Osteocyte (in vitro differentiated cells): ENCODE measurements around the gene ZSCAN23. TPM values are rescaled to one million over a fixed set of nuclear protein-coding genes. Genes with fewer than 3 reads are reported as not detected.
A peak's percentile ranks its signal among the peaks of the same experiment; 100 is the strongest.

Experiments used
- DNase-seq: peaks from one replicate; pipeline ENCODE4 v3.0.0; 2021; ENCODE audit warnings: mixed read lengths; ENCODE audit not compliant: unreplicated experiment; ENCODE audit errors: extremely low spot score
- H3K27ac Mint-ChIP-seq: one replicate; pipeline ENCODE4 v1.8.0; 2021; ENCODE audit warnings: mild to moderate bottlenecking, mixed read lengths; ENCODE audit not compliant: unreplicated experiment
- H3K27me3 Mint-ChIP-seq: one replicate; pipeline ENCODE4 v1.8.0; 2021; ENCODE audit warnings: mixed read lengths; ENCODE audit not compliant: unreplicated experiment
- H3K36me3 Mint-ChIP-seq: one replicate; pipeline ENCODE4 v1.8.0; 2021; ENCODE audit warnings: mixed read lengths; ENCODE audit not compliant: unreplicated experiment
- H3K4me1 Mint-ChIP-seq: one replicate; pipeline ENCODE4 v1.8.0; 2021; ENCODE audit warnings: mixed read lengths; ENCODE audit not compliant: unreplicated experiment
- H3K4me3 Mint-ChIP-seq: one replicate; pipeline ENCODE4 v1.8.0; 2021; ENCODE audit warnings: mild to moderate bottlenecking, moderate library complexity, mixed read lengths; ENCODE audit not compliant: unreplicated experiment
- H3K9me3 Mint-ChIP-seq: one replicate; pipeline ENCODE4 v1.8.0; 2021; ENCODE audit warnings: mixed read lengths; ENCODE audit not compliant: unreplicated experiment
- CTCF ChIP-seq: fragments of 200-600 bp; sonication (generic); IDR thresholded peaks from 2 replicates; pipeline ENCODE4 v1.5.0; 2021; ENCODE audit warnings: antibody characterized with exemption, mild to moderate bottlenecking, moderate library complexity
- total RNA-seq: library from RNA; stranded (reverse); gene quantifications from 2 replicates; pipeline ENCODE4 v1.2.1, GENCODE V29; 2021

ZSCAN23 gene
- total RNA-seq, 1 donor from 2014 or later = 5.4 TPM

GRCh38 chr6:28488916-28489365 is 45.6 kb upstream of the ZSCAN23 start:
- Mint-ChIP-seq H3K27me3 (peaks cover 45% of the 10 kb centered on the region), H3K27ac (no peak overlapping the region), H3K9me3 (no peaks in the 10 kb centered on the region), H3K4me1 (peaks cover 16% of the 10 kb centered on the region), H3K36me3 (no peaks in the 10 kb centered on the region), H3K4me3 (peak overlapping the region; percentile 77)
- no peak for DNase-seq
- TF ChIP-seq CTCF = no peak

- no peak overlapping the region for H3K27ac Mint-ChIP-seq
- H3K4me3 Mint-ChIP-seq = no peak overlapping the region
- H3K4me1 Mint-ChIP-seq = peaks cover 16% of the 10 kb centered on the region
- H3K27me3 Mint-ChIP-seq = peaks cover 36% of the 10 kb centered on the region
- DNase-seq = no peak
- no peaks in the 10 kb centered on the region for H3K36me3 Mint-ChIP-seq
- no peak for TF ChIP-seq CTCF
- no peaks in the 10 kb centered on the region for H3K9me3 Mint-ChIP-seq
Measured at GRCh38 chr6:28486988-28487742, 43.9 kb upstream of the ZSCAN23 start.

GRCh38 chr6:28486533-28486932 is 43.2 kb upstream of the ZSCAN23 start:
- no peak overlapping the region for H3K4me3 Mint-ChIP-seq
- no peak for TF ChIP-seq CTCF
- peaks cover 34% of the 10 kb centered on the region for H3K27me3 Mint-ChIP-seq
- no peak overlapping the region for H3K27ac Mint-ChIP-seq
- peaks cover 16% of the 10 kb centered on the region for H3K4me1 Mint-ChIP-seq
- no peaks in the 10 kb centered on the region for H3K9me3 Mint-ChIP-seq
- no peak for DNase-seq
- H3K36me3 Mint-ChIP-seq = no peaks in the 10 kb centered on the region

- H3K9me3 Mint-ChIP-seq = no peaks in the 10 kb centered on the region
- no peak for DNase-seq
- TF ChIP-seq CTCF = no peak
- H3K4me3 Mint-ChIP-seq = no peak overlapping the region
- H3K27ac Mint-ChIP-seq = no peak overlapping the region
- H3K27me3 Mint-ChIP-seq = peaks cover 35% of the 10 kb centered on the region
- H3K4me1 Mint-ChIP-seq = peaks cover 16% of the 10 kb centered on the region
- no peaks in the 10 kb centered on the region for H3K36me3 Mint-ChIP-seq
Measured at GRCh38 chr6:28485482-28485881, 42.2 kb upstream of the ZSCAN23 start.

- H3K27ac Mint-ChIP-seq = no peak overlapping the region
- no peak for TF ChIP-seq CTCF
- peaks cover 62% of the 10 kb centered on the region for H3K27me3 Mint-ChIP-seq
- H3K4me3 Mint-ChIP-seq = no peak overlapping the region
- no peaks in the 10 kb centered on the region for H3K9me3 Mint-ChIP-seq
- no peaks in the 10 kb centered on the region for H3K4me1 Mint-ChIP-seq
- DNase-seq = no peak
- H3K36me3 Mint-ChIP-seq = no peaks in the 10 kb centered on the region
Measured at GRCh38 chr6:28480253-28480932, 37.1 kb upstream of the ZSCAN23 start.
